H9 (cell line): ENCODE data around the gene ITGA2. TPM values are rescaled to one million over a fixed set of nuclear protein-coding genes. Genes with fewer than 3 reads are reported as not detected.

ENCODE experiments used
- DNase-seq: peaks from one replicate; pipeline ENCODE4 v3.0.0-alpha.2; 2017
- H2AFZ ChIP-seq: one replicate; pipeline ENCODE4 v1.6.1; 2013; ENCODE audit warnings: mild to moderate bottlenecking, low read length, control low read depth, moderate library complexity
- H2AK5ac ChIP-seq: 2 replicates; pipeline ENCODE4 v1.6.1; 2013; ENCODE audit warnings: low read length, control low read depth, mixed read lengths; ENCODE audit not compliant: insufficient read length
- H2BK120ac ChIP-seq: one replicate; pipeline ENCODE4 v1.6.1; 2013; ENCODE audit warnings: low read depth, mild to moderate bottlenecking, low read length, control low read depth, inconsistent platforms; ENCODE audit not compliant: poor library complexity, severe bottlenecking
- H2BK12ac ChIP-seq: 2 replicates; pipeline ENCODE4 v1.6.1; 2013; ENCODE audit warnings: low read length, control low read depth, mixed read lengths, low read depth; ENCODE audit not compliant: insufficient read length
- H2BK15ac ChIP-seq: 2 replicates; pipeline ENCODE4 v1.6.1; 2013; ENCODE audit warnings: low read depth, low read length, control low read depth
- H2BK20ac ChIP-seq: one replicate; pipeline ENCODE4 v1.6.1; 2013; ENCODE audit warnings: low read depth, mild to moderate bottlenecking, low read length, control low read depth, inconsistent platforms; ENCODE audit not compliant: poor library complexity, severe bottlenecking
- H2BK5ac ChIP-seq: 2 replicates; pipeline ENCODE4 v1.6.1; 2013; ENCODE audit warnings: low read length, control low read depth, mixed read lengths; ENCODE audit not compliant: insufficient read length
- H3K14ac ChIP-seq: 2 replicates; pipeline ENCODE4 v1.6.1; 2013; ENCODE audit warnings: low read length, control low read depth; ENCODE audit not compliant: insufficient read depth
- H3K18ac ChIP-seq: 2 replicates; pipeline ENCODE4 v1.6.1; 2013; ENCODE audit warnings: low read depth, mild to moderate bottlenecking, mixed read lengths, low read length, control low read depth; ENCODE audit not compliant: insufficient read length
- H3K23ac ChIP-seq: 2 replicates; pipeline ENCODE4 v1.6.1; 2013; ENCODE audit warnings: low read length, control low read depth, mixed read lengths, low read depth; ENCODE audit not compliant: insufficient read length
- H3K23me2 ChIP-seq: 2 replicates; pipeline ENCODE4 v1.6.1; 2013; ENCODE audit warnings: low read depth, mild to moderate bottlenecking, mixed read lengths, low read length, control low read depth; ENCODE audit not compliant: insufficient read length, poor library complexity, severe bottlenecking
- H3K27ac ChIP-seq: 2 replicates; pipeline ENCODE4 v1.5.1; 2013; ENCODE audit warnings: low read length, control low read depth, mixed read lengths, low read depth; ENCODE audit not compliant: insufficient read length
- H3K27me3 ChIP-seq: 2 replicates; pipeline ENCODE4 v1.6.1; 2013; ENCODE audit warnings: low read length, control low read depth, inconsistent platforms; ENCODE audit not compliant: insufficient read depth
- H3K4ac ChIP-seq: 2 replicates; pipeline ENCODE4 v1.6.1; 2013; ENCODE audit warnings: low read depth, mild to moderate bottlenecking, control low read depth, inconsistent platforms, low read length, moderate library complexity
- H3K4me1 ChIP-seq: 2 replicates; pipeline ENCODE4 v1.6.1; 2013; ENCODE audit warnings: low read length, control low read depth, inconsistent platforms; ENCODE audit not compliant: insufficient read depth
- H3K4me2 ChIP-seq: 2 replicates; pipeline ENCODE4 v1.6.1; 2013; ENCODE audit warnings: low read length, control low read depth, mixed read lengths; ENCODE audit not compliant: insufficient read length, insufficient read depth
- H3K56ac ChIP-seq: 2 replicates; pipeline ENCODE4 v1.6.1; 2013; ENCODE audit warnings: low read depth, mild to moderate bottlenecking, mixed read lengths, low read length, control low read depth; ENCODE audit not compliant: insufficient read length
- H3K79me1 ChIP-seq: 2 replicates; pipeline ENCODE4 v1.6.1; 2013; ENCODE audit warnings: low read depth, mild to moderate bottlenecking, moderate library complexity, low read length, control low read depth, inconsistent platforms; ENCODE audit not compliant: insufficient read depth, poor library complexity, severe bottlenecking
- H3K79me2 ChIP-seq: 2 replicates; pipeline ENCODE4 v1.6.1; 2013; ENCODE audit warnings: low read length, control low read depth, inconsistent platforms; ENCODE audit not compliant: insufficient read depth
- H3K9ac ChIP-seq: 2 replicates; pipeline ENCODE4 v1.6.1; 2013; ENCODE audit warnings: low read length, control low read depth, mixed read lengths; ENCODE audit not compliant: insufficient read length; ENCODE audit errors: extremely low read depth
- H3K9me3 ChIP-seq: one replicate; pipeline ENCODE4 v1.6.1; 2013; ENCODE audit warnings: low read depth, low read length, inconsistent platforms; ENCODE audit not compliant: control insufficient read depth
- H3T11ph ChIP-seq: one replicate; pipeline ENCODE4 v1.6.1; 2013; ENCODE audit warnings: mild to moderate bottlenecking, low read length, control low read depth, inconsistent platforms
- H4K20me1 ChIP-seq: one replicate; pipeline ENCODE4 v1.6.1; 2013; ENCODE audit not compliant: control insufficient read depth, insufficient read length, insufficient read depth
- H4K5ac ChIP-seq: 2 replicates; pipeline ENCODE4 v1.6.1; 2013; ENCODE audit warnings: low read depth, mild to moderate bottlenecking, mixed read lengths, low read length, control low read depth; ENCODE audit not compliant: insufficient read length
- H4K8ac ChIP-seq: replicated peaks from 2 replicates; pipeline ENCODE4 v1.6.1; 2013; ENCODE audit warnings: low read length, control low read depth, mixed read lengths, low read depth; ENCODE audit not compliant: insufficient read length
- H4K91ac ChIP-seq: 2 replicates; pipeline ENCODE4 v1.6.1; 2013; ENCODE audit warnings: low read depth, mild to moderate bottlenecking, moderate library complexity, mixed read lengths, low read length, control low read depth; ENCODE audit not compliant: insufficient read length
- H3K27ac Mint-ChIP-seq, 3 experiments: 2 replicates in 2 of 3; 3 replicates in 1 of 3; pipeline ENCODE4 v1.8.0; 2020 to 2021; ENCODE audit warnings: mixed read lengths in 3 of 3, mild to moderate bottlenecking in 1 of 3, moderate library complexity in 1 of 3
- H3K27me3 Mint-ChIP-seq: 2 replicates; pipeline ENCODE4 v1.8.0; 2021; ENCODE audit warnings: low read depth, mild to moderate bottlenecking, moderate library complexity, mixed read lengths
- H3K36me3 Mint-ChIP-seq, 3 experiments: 2 replicates in 2 of 3; 3 replicates in 1 of 3; pipeline ENCODE4 v1.8.0; 2020 to 2021; ENCODE audit warnings: low read depth in 3 of 3, mixed read lengths in 3 of 3; ENCODE audit not compliant: insufficient read depth in 1 of 3
- H3K4me1 Mint-ChIP-seq, 2 experiments: 2 replicates each; pipeline ENCODE4 v1.8.0; 2020; ENCODE audit warnings: mixed read lengths in 2 of 2
- H3K4me3 Mint-ChIP-seq, 2 experiments: 2 replicates in 1 of 2; 3 replicates in 1 of 2; pipeline ENCODE4 v1.8.0; 2020 to 2021; ENCODE audit warnings: mild to moderate bottlenecking in 2 of 2, mixed read lengths in 2 of 2, moderate library complexity in 1 of 2
- H3K9me3 Mint-ChIP-seq, 2 experiments: 2 replicates in 1 of 2; 3 replicates in 1 of 2; pipeline ENCODE4 v1.8.0; 2020; ENCODE audit warnings: mild to moderate bottlenecking in 2 of 2, mixed read lengths in 2 of 2, moderate library complexity in 1 of 2
- WGBS: extraction: QIAGEN DNeasy Blood & Tissue Kit; methylation state at CpG from one replicate; pipeline ENCODE4 v1.1.7; 2013; ENCODE audit warnings: missing lambda C conversion rate, low lambda C conversion rate, mixed read lengths; ENCODE audit not compliant: insufficient read length; ENCODE audit errors: extremely low coverage; 5-methylcytosine and 5-hydroxymethylcytosine counted together
- total RNA-seq: library from RNA; stranded (reverse); gene quantifications from 2 replicates; pipeline ENCODE4 v1.2.1, GENCODE V29; 2021
- TF ChIP-seq, protein P1 (sequence below): fragments of 200-600 bp; sonication (generic); conservative IDR thresholded peaks from 3 replicates; pipeline ENCODE4 v1.8.0; 2021; ENCODE audit warnings: antibody characterized with exemption, mild to moderate bottlenecking

Gene ITGA2
- total RNA-seq, 1 experiment from 2014 or later = 3.0 TPM

DNA sequence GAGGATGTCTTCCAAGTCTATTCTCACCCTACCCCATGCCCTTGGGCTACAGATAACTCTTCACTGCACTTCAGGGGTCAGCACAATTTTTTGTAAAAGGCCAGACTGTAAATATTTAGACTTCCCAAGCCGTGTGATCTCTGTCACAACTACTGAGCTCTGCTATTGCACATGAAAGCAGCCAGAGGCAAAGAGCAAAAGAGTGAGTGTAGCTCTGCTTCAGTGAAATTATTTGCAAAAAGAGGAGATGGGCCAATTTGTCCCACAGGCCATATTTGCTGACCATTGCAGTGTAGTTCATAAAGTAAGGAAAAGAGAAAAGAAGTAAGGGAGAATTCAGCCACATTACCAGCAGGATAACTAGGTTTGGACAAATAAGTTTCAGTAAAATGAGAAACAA is 127.4 kb downstream of the ITGA2 start:
- Histone ChIP-seq H3K14ac (no peak overlapping the region), H3K27me3 (no peaks in the 10 kb centered on the region), H3K18ac (no peak overlapping the region), H3K4me1 (no peaks in the 10 kb centered on the region), H3K79me2 (no peaks in the 10 kb centered on the region; the same call in 1 of the 2 replicates), H3K79me1 (no peaks in the 10 kb centered on the region), H2AFZ (no peak overlapping the region), H4K8ac (no peak overlapping the region), H3K56ac (no peak overlapping the region), H3K23me2 (no peaks in the 10 kb centered on the region), H2BK5ac (no peak overlapping the region), H3K9me3 (no peaks in the 10 kb centered on the region), H3K9ac (no peak overlapping the region), H2BK15ac (no peak overlapping the region), H4K91ac (no peak overlapping the region), H4K20me1 (no peaks in the 10 kb centered on the region), H2BK12ac (no peak overlapping the region), H3K27ac (no peak overlapping the region), H3K4me2 (no peak overlapping the region), H2AK5ac (no peak overlapping the region), H2BK20ac (no peak overlapping the region), H2BK120ac (no peak overlapping the region), H3K4ac (no peak overlapping the region), H3T11ph (no peak overlapping the region), H3K23ac (no peak overlapping the region), H4K5ac (no peak overlapping the region)
- H3K36me3 Mint-ChIP-seq = no peaks in the 10 kb centered on the region
- H3K27me3 Mint-ChIP-seq = no peaks in the 10 kb centered on the region
- no peak for DNase-seq
- WGBS = no CpG with 5 or more reads among the region's 1 CpG
- H3K4me3 Mint-ChIP-seq = no peak overlapping the region
- H3K9me3 Mint-ChIP-seq = no peaks in the 10 kb centered on the region; a peak in 1 of 5 replicates
- H3K4me1 Mint-ChIP-seq = peaks cover 0 to 7% of the 10 kb centered on the region in 2 experiments; a peak in 2 of 4 replicates
- no peak overlapping the region; a peak in 1 of 7 replicates for H3K27ac Mint-ChIP-seq
- TF ChIP-seq, protein P1, sequence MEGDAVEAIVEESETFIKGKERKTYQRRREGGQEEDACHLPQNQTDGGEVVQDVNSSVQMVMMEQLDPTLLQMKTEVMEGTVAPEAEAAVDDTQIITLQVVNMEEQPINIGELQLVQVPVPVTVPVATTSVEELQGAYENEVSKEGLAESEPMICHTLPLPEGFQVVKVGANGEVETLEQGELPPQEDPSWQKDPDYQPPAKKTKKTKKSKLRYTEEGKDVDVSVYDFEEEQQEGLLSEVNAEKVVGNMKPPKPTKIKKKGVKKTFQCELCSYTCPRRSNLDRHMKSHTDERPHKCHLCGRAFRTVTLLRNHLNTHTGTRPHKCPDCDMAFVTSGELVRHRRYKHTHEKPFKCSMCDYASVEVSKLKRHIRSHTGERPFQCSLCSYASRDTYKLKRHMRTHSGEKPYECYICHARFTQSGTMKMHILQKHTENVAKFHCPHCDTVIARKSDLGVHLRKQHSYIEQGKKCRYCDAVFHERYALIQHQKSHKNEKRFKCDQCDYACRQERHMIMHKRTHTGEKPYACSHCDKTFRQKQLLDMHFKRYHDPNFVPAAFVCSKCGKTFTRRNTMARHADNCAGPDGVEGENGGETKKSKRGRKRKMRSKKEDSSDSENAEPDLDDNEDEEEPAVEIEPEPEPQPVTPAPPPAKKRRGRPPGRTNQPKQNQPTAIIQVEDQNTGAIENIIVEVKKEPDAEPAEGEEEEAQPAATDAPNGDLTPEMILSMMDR = no peak
